Measurements from ENCODE around the gene PCDHGA3.
"Not testable (repeated sequence)": the region's sequence is repeated elsewhere in the genome, so short reads cannot be mapped to it uniquely, and the experiment has no call there.

Gene PCDHGA3

DNA sequence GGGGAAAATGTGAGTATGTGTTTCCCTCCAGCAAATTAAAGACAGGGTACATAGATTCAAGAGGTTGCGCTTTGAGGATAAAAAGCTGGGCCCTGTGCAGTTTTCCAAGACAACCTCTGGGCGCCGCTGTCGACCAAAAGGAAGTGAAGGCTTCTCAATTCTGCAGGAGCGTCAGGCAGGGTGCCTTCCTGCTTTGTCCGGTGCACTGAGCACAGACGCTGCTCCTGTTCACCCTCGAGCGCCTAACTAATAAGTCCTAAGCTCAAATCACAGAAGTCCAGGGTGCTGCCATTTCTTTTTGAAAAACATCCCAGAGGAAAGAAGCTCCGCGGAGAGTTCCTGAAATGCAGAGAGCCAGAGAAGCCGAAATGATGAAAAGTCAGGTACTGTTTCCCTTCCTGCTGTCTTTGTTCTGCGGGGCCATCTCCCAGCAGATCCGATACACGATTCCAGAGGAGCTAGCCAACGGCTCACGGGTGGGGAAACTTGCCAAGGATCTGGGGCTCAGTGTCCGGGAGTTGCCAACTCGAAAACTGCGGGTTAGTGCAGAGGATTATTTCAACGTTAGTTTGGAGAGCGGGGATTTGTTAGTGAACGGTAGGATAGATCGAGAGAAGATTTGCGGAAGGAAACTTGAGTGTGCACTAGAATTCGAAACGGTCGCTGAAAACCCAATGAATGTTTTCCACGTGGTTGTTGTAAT, 6.4 kb downstream of the PCDHGA3 start, which contains the start of gene PCDHGB1:
PCDHGB1 (plus strand) TSS at position 183 of the 703 bp plus-strand sequence; CDS start at position 345, 162 bp downstream.
- DNase-seq = peak; percentile 83

GRCh38 chr5:141351591-141351990, 8.0 kb downstream of the PCDHGA3 start:
- no peak for DNase-seq

DNA sequence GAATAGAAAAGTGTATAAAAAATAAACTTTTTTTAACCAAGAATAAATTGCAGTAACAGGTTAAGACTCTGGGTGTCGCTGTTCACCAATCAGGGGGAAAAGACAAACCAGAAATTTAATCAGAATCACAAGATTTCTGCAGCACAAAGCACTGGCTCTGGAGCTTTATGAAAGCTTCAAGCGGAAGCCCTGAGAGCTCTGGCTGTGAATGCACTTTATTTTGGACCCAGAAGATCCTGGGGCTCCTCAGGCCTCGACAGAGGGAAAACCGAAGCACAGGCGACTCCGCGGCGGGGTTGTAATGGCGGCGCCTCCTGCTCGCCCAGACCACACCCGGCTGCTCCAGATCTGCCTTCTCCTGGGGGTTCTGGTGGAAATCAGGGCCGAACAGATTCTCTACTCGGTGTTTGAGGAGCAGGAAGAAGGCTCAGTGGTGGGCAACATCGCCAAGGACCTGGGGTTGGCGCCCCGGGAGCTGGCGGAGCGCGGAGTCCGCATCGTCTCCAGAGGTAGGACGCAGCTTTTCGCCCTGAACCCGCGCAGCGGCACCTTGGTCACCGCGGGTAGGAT, 11.4 kb downstream of the PCDHGA3 start, which contains the start of gene PCDHGA4:
PCDHGA4 (plus strand) TSS at position 122 of the 570 bp plus-strand sequence; CDS start at position 209, 87 bp downstream.
- DNase-seq = no peak

GRCh38 chr5:141355641-141356040, 12.0 kb downstream of the PCDHGA3 start:
- DNase-seq = no peak

DNA sequence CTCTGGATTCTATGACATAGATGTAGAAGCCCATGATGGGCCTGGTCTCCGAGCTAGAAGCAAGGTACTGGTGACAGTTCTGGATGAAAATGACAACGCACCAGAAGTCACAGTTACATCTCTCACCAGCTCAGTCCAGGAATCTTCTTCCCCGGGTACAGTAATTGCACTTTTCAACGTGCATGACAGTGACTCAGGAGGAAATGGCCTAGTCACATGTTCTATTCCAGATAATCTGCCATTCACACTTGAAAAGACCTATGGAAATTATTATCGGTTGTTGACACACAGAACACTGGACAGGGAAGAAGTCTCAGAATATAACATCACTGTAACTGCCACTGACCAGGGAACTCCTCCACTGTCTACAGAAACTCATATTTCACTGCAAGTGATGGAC, 12.5 kb downstream of the PCDHGA3 start:
- DNase-seq = no peak

DNA sequence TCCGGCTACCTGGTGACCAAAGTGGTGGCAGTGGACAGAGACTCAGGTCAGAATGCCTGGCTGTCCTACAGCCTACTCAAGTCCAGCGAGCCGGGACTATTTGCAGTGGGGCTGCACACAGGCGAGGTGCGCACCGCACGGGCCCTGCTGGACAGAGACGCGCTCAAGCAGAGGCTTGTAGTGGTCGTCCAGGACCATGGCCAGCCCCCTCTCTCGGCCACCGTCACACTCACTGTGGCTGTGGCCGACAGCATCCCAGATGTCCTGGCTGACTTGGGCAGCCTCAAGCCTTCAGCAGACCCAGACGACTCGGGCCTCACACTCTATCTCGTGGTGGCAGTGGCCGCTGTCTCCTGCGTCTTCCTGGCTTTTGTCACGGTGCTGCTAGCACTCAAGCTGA, 13.3 kb downstream of the PCDHGA3 start:
- no peak for DNase-seq

- DNase-seq = no peak
These were observed 16.3 kb downstream of the PCDHGA3 start, which contains the start of gene PCDHGB2 for GRCh38 chr5:141359790-141360426. TSS of gene PCDHGB2 (plus strand) at chr5:141359994. CDS start at chr5:141360136, 142 bp downstream.

GRCh38 chr5:141360685-141361084, 17.1 kb downstream of the PCDHGA3 start:
- no peak for DNase-seq

DNA sequence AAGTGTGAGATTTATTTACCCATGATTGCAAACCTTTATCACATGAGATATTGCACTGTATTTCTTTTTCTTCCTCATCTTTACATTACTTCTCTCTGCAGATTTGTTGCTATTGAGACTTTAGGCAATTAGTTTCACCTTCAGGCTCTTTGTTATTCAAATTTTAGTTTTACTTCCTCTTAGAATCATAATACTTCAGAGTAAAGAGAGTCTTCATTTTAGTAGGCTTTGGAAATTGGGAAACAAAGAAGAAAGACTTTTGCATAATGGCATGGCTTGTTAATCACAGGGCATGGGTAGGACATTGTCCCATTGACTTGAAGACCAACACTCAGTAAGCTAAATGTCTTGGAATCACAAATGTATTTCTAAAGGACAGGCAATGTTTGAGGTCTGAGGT, 19.1 kb downstream of the PCDHGA3 start:
- DNase-seq = no peak

- DNase-seq = no peak
These were observed 20.5 kb downstream of the PCDHGA3 start, which contains the start of gene PCDHGA5 for GRCh38 chr5:141363952-141364660. TSS of gene PCDHGA5 (plus strand) at chr5:141364162. CDS start at chr5:141364331, 169 bp downstream.

DNA sequence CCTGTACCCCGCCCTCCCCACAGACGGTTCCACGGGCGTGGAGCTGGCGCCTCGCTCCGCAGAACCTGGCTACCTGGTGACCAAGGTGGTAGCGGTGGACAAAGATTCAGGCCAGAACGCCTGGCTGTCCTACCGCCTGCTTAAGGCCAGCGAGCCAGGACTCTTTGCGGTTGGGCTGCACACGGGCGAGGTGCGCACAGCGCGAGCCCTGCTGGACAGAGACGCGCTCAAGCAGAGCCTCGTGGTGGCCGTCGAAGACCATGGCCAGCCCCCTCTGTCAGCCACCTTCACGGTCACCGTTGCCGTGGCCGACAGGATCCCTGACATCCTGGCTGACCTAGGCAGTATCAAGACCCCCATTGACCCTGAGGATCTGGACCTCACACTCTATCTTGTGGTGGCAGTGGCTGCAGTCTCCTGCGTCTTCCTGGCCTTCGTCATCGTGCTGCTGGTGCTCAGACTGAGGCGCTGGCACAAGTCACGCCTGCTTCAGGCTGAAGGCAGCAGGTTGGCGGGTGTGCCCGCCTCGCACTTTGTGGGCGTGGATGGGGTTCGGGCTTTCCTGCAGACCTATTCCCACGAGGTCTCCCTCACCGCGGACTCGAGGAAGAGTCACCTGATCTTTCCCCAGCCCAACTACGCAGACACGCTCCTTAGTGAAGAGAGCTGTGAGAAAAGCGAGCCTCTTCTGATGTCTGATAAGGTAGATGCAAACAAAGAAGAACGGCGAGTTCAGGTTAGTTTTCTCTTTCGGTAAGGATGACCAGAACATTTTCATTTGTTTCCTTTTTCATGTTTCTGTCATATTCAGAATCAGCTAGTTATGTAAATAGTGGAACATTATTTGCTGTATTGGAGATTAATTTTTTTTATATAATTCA, 22.6 kb downstream of the PCDHGA3 start:
- no peak for DNase-seq

GRCh38 chr5:141369994-141370848, 26.6 kb downstream of the PCDHGA3 start, which contains the start of gene PCDHGB3:
TSS of gene PCDHGB3 (plus strand) at chr5:141370242. CDS start at chr5:141370395, 153 bp downstream.
- DNase-seq = no peak

DNA sequence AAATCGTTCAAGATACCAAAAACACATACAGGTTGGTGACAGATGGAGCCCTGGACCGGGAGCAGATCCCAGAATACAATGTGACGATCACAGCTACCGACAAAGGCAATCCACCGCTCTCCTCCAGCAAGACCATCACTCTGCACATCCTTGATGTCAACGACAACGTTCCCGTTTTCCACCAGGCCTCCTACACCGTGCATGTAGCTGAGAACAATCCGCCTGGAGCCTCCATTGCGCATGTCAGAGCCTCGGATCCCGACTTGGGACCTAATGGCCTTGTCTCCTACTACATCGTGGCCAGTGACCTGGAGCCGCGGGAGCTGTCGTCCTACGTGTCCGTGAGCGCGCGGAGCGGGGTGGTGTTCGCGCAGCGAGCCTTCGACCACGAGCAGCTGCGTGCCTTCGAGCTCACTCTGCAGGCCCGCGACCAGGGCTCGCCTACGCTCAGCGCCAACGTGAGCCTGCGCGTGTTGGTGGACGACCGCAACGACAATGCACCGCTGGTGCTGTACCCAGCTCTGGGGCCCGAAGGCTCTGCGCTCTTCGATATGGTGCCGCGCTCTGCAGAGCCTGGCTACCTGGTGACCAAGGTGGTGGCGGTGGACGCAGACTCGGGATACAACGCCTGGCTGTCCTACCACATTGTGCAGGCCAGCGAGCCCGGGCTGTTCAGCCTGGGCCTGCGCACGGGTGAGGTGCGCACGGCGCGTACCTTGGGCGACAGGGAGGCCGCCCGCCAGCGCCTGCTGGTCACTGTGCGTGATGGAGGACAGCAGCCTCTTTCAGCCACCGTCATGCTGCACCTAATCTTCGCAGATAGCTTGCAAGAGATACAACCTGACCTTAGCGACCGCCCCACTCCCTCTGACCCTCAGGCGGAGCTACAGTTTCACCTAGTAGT, 28.2 kb downstream of the PCDHGA3 start:
- no peak for DNase-seq

GRCh38 chr5:141373673-141374317, 30.2 kb downstream of the PCDHGA3 start, which contains the start of gene PCDHGA6:
TSS of gene PCDHGA6 (plus strand) at chr5:141373891. CDS start at chr5:141374084, 193 bp downstream.
- no peak for DNase-seq

- DNase-seq = no peak
These were observed 31.0 kb downstream of the PCDHGA3 start for GRCh38 chr5:141374627-141375026.

DNA sequence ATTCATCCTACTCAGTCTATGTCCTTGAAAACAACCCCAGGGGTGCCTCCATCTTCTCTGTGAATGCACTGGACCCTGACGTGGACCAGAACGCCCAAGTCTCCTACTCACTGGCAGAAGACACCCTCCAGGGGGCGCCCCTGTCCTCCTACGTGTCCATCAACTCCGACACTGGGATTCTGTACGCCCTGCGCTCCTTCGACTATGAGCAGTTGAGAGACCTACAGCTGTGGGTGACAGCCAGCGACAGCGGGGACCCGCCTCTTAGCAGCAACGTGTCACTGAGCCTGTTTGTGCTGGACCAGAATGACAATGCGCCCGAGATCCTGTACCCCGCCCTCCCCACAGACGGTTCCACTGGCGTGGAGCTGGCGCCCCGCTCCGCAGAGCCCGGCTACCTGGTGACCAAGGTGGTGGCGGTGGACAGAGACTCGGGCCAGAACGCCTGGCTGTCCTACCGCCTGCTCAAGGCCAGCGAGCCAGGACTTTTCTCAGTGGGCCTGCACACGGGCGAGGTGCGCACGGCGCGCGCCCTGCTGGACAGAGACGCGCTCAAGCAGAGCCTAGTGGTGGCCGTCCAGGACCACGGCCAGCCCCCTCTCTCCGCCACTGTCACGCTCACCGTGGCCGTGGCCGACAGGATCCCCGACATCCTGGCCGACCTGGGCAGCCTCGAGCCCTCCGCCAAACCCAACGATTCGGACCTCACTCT, 32.0 kb downstream of the PCDHGA3 start:
- not testable (repeated sequence) for DNase-seq

DNA sequence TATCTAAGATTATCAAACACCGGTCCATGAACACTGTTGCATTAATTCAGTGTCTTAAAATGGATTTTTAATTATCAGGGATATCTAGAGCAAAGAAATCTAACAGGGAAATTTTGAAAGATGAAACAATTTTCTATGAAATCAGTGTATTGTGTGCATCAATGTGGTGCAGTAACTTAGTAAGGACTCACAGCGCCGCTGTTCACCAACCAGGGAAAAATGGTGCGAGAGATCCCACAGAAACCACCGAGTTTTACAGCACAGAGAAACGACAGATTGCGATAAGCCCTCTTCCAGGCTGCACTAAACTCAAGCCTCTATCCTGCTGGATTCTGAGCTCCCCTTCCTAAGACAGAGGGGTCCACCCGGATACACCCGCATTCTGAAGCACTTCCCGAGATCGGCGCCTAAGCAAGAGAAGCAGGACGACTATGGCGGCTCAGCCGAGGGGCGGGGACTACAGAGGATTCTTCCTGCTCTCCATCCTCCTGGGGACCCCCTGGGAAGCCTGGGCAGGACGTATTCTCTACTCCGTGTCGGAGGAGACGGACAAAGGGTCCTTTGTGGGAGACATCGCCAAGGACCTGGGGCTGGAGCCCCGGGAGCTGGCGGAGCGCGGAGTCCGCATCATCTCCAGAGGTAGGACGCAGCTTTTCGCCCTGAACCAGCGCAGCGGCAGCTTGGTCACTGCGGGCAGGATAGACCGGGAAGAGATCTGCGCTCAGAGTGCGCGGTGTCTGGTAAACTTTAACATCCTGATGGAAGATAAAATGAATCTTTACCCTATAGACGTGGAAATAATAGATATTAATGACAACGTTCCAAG, 39.1 kb downstream of the PCDHGA3 start, which contains the start of gene PCDHGA7:
PCDHGA7 (plus strand) TSS at position 274 of the 826 bp plus-strand sequence; CDS start at position 432, 158 bp downstream.
- DNase-seq = no peak
